Astrocyte (in vitro differentiated cells and primary cell): Measurements from ENCODE around the gene HOXA7. TPM values are rescaled to one million over a fixed set of nuclear protein-coding genes. Genes with fewer than 3 reads are reported as not detected.

Experiments
- DNase-seq: peaks from one replicate; pipeline ENCODE4 v3.0.0-alpha.2; 2010; ENCODE audit warnings: low read depth
- FAIRE-seq: peaks from 2 replicates; lab custom pipeline; 2011; peaks lifted over from hg19 to GRCh38; lab: Jason Lieb, UNC
- H2AFZ ChIP-seq: 2 replicates; pipeline ENCODE4 v1.6.0; 2012; ENCODE audit warnings: low read depth, low read length, inconsistent platforms
- H3K27ac ChIP-seq: 2 replicates; pipeline ENCODE4 v1.5.1; 2011; ENCODE audit warnings: low read depth, low read length, inconsistent platforms
- H3K27me3 ChIP-seq: 2 replicates; pipeline ENCODE4 v1.6.0; 2011; ENCODE audit warnings: low read length, inconsistent platforms; ENCODE audit not compliant: insufficient read depth
- H3K36me3 ChIP-seq: 2 replicates; pipeline ENCODE4 v1.5.1; 2011; ENCODE audit warnings: low read length, inconsistent platforms; ENCODE audit not compliant: insufficient read depth
- H3K4me1 ChIP-seq: 2 replicates; pipeline ENCODE4 v1.5.1; 2011; ENCODE audit warnings: low read length, inconsistent platforms; ENCODE audit not compliant: insufficient read depth
- H3K4me2 ChIP-seq: 2 replicates; pipeline ENCODE4 v1.6.0; 2012; ENCODE audit warnings: low read length, inconsistent platforms
- H3K4me3 ChIP-seq: 2 replicates; pipeline ENCODE4 v1.5.1; 2011; ENCODE audit warnings: low read depth, mild to moderate bottlenecking, low read length, inconsistent platforms; ENCODE audit not compliant: insufficient read depth
- H3K79me2 ChIP-seq: 2 replicates; pipeline ENCODE4 v1.6.0; 2012; ENCODE audit warnings: mild to moderate bottlenecking, low read length, inconsistent platforms; ENCODE audit not compliant: insufficient read depth
- H3K9ac ChIP-seq: 2 replicates; pipeline ENCODE4 v1.6.0; 2012; ENCODE audit warnings: mild to moderate bottlenecking, low read length, inconsistent platforms
- H3K9me3 ChIP-seq: 2 replicates; pipeline ENCODE4 v1.5.1; 2012; ENCODE audit warnings: low read depth, mild to moderate bottlenecking, low read length, inconsistent platforms; ENCODE audit not compliant: insufficient read depth
- H4K20me1 ChIP-seq: 2 replicates; pipeline ENCODE4 v1.6.0; 2012; ENCODE audit warnings: low read length, inconsistent platforms; ENCODE audit not compliant: insufficient read depth
- H3K27ac Mint-ChIP-seq: one replicate; pipeline ENCODE4 v1.8.0; 2021; ENCODE audit warnings: mild to moderate bottlenecking, mixed read lengths; ENCODE audit not compliant: unreplicated experiment
- H3K27me3 Mint-ChIP-seq: one replicate; pipeline ENCODE4 v1.8.0; 2021; ENCODE audit warnings: low read depth, mixed read lengths; ENCODE audit not compliant: unreplicated experiment
- H3K36me3 Mint-ChIP-seq: one replicate; pipeline ENCODE4 v1.8.0; 2021; ENCODE audit warnings: low read depth, mixed read lengths; ENCODE audit not compliant: unreplicated experiment
- H3K4me1 Mint-ChIP-seq: one replicate; pipeline ENCODE4 v1.8.0; 2021; ENCODE audit warnings: low read depth, mixed read lengths; ENCODE audit not compliant: unreplicated experiment
- H3K4me3 Mint-ChIP-seq: one replicate; pipeline ENCODE4 v1.8.0; 2021; ENCODE audit warnings: mild to moderate bottlenecking, moderate library complexity, mixed read lengths; ENCODE audit not compliant: unreplicated experiment
- H3K9me3 Mint-ChIP-seq: one replicate; pipeline ENCODE4 v1.8.0; 2021; ENCODE audit warnings: mild to moderate bottlenecking, mixed read lengths; ENCODE audit not compliant: unreplicated experiment
- EZH2 ChIP-seq: IDR thresholded peaks from 2 replicates; pipeline ENCODE4 v1.6.1; 2012; ENCODE audit warnings: mild to moderate bottlenecking, low read length, inconsistent platforms; ENCODE audit not compliant: insufficient read depth
- total RNA-seq: library from RNA; stranded (reverse); gene quantifications from 2 replicates; pipeline ENCODE4 v1.2.1, GENCODE V29; 2021
- TF ChIP-seq, protein P1 (sequence below): IDR thresholded peaks from 2 replicates; pipeline ENCODE4 v1.5.1; 2011; ENCODE audit warnings: low read depth, mild to moderate bottlenecking, inconsistent platforms, low read length, moderate library complexity; ENCODE audit not compliant: insufficient read depth

The HOXA7 gene
- total RNA-seq, 1 donor from 2014 or later: not detected

GRCh38 chr7:27150568-27151340 is 5.7 kb downstream of the HOXA7 start:
- TF ChIP-seq, protein P1, sequence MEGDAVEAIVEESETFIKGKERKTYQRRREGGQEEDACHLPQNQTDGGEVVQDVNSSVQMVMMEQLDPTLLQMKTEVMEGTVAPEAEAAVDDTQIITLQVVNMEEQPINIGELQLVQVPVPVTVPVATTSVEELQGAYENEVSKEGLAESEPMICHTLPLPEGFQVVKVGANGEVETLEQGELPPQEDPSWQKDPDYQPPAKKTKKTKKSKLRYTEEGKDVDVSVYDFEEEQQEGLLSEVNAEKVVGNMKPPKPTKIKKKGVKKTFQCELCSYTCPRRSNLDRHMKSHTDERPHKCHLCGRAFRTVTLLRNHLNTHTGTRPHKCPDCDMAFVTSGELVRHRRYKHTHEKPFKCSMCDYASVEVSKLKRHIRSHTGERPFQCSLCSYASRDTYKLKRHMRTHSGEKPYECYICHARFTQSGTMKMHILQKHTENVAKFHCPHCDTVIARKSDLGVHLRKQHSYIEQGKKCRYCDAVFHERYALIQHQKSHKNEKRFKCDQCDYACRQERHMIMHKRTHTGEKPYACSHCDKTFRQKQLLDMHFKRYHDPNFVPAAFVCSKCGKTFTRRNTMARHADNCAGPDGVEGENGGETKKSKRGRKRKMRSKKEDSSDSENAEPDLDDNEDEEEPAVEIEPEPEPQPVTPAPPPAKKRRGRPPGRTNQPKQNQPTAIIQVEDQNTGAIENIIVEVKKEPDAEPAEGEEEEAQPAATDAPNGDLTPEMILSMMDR: peak; percentile 32
- TF ChIP-seq EZH2: no peak
- Histone ChIP-seq H3K27me3 (peaks cover 95% of the 10 kb centered on the region), H3K4me3 (peak overlapping the region; percentile 37), H4K20me1 (no peaks in the 10 kb centered on the region), H3K27ac (no peak overlapping the region), H3K36me3 (no peaks in the 10 kb centered on the region), H3K9ac (no peak overlapping the region), H2AFZ (peak overlapping the region; percentile 66), H3K9me3 (peaks cover 30% of the 10 kb centered on the region), H3K79me2 (no peaks in the 10 kb centered on the region), H3K4me1 (peaks cover 9% of the 10 kb centered on the region), H3K4me2 (peak overlapping the region; percentile 85)
- H3K9me3 Mint-ChIP-seq: peaks cover 56% of the 10 kb centered on the region
- no peaks in the 10 kb centered on the region for H3K4me1 Mint-ChIP-seq
- no peaks in the 10 kb centered on the region for H3K36me3 Mint-ChIP-seq
- H3K27me3 Mint-ChIP-seq: peaks cover 86% of the 10 kb centered on the region
- H3K4me3 Mint-ChIP-seq: no peak overlapping the region
- DNase-seq (no peak), FAIRE-seq (no peak)
- peak overlapping the region; percentile 41 for H3K27ac Mint-ChIP-seq

DNA sequence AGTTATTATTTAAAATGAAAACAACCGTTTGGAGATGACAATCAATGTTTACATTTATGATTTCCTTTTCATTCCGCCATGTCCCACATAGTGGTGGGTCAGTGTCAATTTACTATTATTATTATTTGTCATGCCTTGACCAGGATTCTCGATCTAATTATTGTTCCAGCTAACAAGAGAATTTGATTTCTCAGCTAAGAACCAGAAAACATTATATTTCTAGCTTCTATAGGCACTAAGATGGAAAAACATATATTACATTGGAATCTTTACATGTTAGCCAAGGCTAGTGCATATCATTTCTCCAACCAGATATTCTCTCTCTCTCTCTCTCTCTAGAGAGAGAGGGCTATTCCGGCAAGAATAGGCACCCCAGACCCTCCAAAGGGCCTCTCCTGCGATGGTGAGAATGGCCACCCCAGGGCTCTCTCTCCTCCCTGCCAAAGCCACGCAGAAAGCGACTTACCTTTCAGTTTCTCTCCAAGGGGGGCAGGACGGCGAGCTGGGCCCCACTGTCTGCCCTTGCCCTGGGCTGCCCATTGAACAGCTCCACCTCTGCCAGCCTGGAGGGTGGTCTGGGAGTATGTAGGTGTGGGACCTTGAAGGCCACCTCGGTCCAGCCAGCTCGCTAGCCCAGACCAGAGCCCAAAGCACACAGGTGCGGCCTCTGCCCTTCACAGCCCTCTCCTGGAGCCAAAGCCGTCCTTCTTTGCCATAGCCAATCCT is 6.5 kb downstream of the HOXA7 start:
- Histone ChIP-seq H4K20me1 (no peaks in the 10 kb centered on the region), H3K9ac (no peak overlapping the region), H3K36me3 (no peaks in the 10 kb centered on the region), H3K27ac (no peak overlapping the region), H2AFZ (peak overlapping the region; percentile 66), H3K9me3 (peaks cover 30% of the 10 kb centered on the region), H3K4me2 (peak overlapping the region; percentile 85), H3K4me3 (no peak overlapping the region), H3K79me2 (no peaks in the 10 kb centered on the region), H3K27me3 (peaks cover 95% of the 10 kb centered on the region), H3K4me1 (peaks cover 9% of the 10 kb centered on the region)
- Mint-ChIP-seq H3K36me3 (no peaks in the 10 kb centered on the region), H3K27me3 (peaks cover 86% of the 10 kb centered on the region), H3K9me3 (peaks cover 57% of the 10 kb centered on the region), H3K4me1 (no peaks in the 10 kb centered on the region), H3K27ac (peak overlapping the region; percentile 41), H3K4me3 (no peak overlapping the region)
- DNase-seq (no peak), FAIRE-seq (no peak)
- TF ChIP-seq, protein P1: no peak
- TF ChIP-seq EZH2: no peak
